H9 (cell line): ENCODE measurements around the gene COLQ. TPM values are rescaled to one million over a fixed set of nuclear protein-coding genes. Genes with fewer than 3 reads are reported as not detected.
A peak's percentile ranks its signal among the peaks of the same experiment; 100 is the strongest.

Experiments
- DNase-seq: peaks from one replicate; pipeline ENCODE4 v3.0.0-alpha.2; 2017
- H2AFZ ChIP-seq: one replicate; pipeline ENCODE4 v1.6.1; 2013; ENCODE audit warnings: mild to moderate bottlenecking, low read length, control low read depth, moderate library complexity
- H2AK5ac ChIP-seq: 2 replicates; pipeline ENCODE4 v1.6.1; 2013; ENCODE audit warnings: low read length, control low read depth, mixed read lengths; ENCODE audit not compliant: insufficient read length
- H2BK120ac ChIP-seq: one replicate; pipeline ENCODE4 v1.6.1; 2013; ENCODE audit warnings: low read depth, mild to moderate bottlenecking, low read length, control low read depth, inconsistent platforms; ENCODE audit not compliant: poor library complexity, severe bottlenecking
- H2BK12ac ChIP-seq: 2 replicates; pipeline ENCODE4 v1.6.1; 2013; ENCODE audit warnings: low read length, control low read depth, mixed read lengths, low read depth; ENCODE audit not compliant: insufficient read length
- H2BK15ac ChIP-seq: 2 replicates; pipeline ENCODE4 v1.6.1; 2013; ENCODE audit warnings: low read depth, low read length, control low read depth
- H2BK20ac ChIP-seq: one replicate; pipeline ENCODE4 v1.6.1; 2013; ENCODE audit warnings: low read depth, mild to moderate bottlenecking, low read length, control low read depth, inconsistent platforms; ENCODE audit not compliant: poor library complexity, severe bottlenecking
- H2BK5ac ChIP-seq: 2 replicates; pipeline ENCODE4 v1.6.1; 2013; ENCODE audit warnings: low read length, control low read depth, mixed read lengths; ENCODE audit not compliant: insufficient read length
- H3K14ac ChIP-seq: 2 replicates; pipeline ENCODE4 v1.6.1; 2013; ENCODE audit warnings: low read length, control low read depth; ENCODE audit not compliant: insufficient read depth
- H3K18ac ChIP-seq: 2 replicates; pipeline ENCODE4 v1.6.1; 2013; ENCODE audit warnings: low read depth, mild to moderate bottlenecking, mixed read lengths, low read length, control low read depth; ENCODE audit not compliant: insufficient read length
- H3K23ac ChIP-seq: 2 replicates; pipeline ENCODE4 v1.6.1; 2013; ENCODE audit warnings: low read length, control low read depth, mixed read lengths, low read depth; ENCODE audit not compliant: insufficient read length
- H3K23me2 ChIP-seq: 2 replicates; pipeline ENCODE4 v1.6.1; 2013; ENCODE audit warnings: low read depth, mild to moderate bottlenecking, mixed read lengths, low read length, control low read depth; ENCODE audit not compliant: insufficient read length, poor library complexity, severe bottlenecking
- H3K27ac ChIP-seq: 2 replicates; pipeline ENCODE4 v1.5.1; 2013; ENCODE audit warnings: low read length, control low read depth, mixed read lengths, low read depth; ENCODE audit not compliant: insufficient read length
- H3K27me3 ChIP-seq: 2 replicates; pipeline ENCODE4 v1.6.1; 2013; ENCODE audit warnings: low read length, control low read depth, inconsistent platforms; ENCODE audit not compliant: insufficient read depth
- H3K4ac ChIP-seq: 2 replicates; pipeline ENCODE4 v1.6.1; 2013; ENCODE audit warnings: low read depth, mild to moderate bottlenecking, control low read depth, inconsistent platforms, low read length, moderate library complexity
- H3K4me1 ChIP-seq: 2 replicates; pipeline ENCODE4 v1.6.1; 2013; ENCODE audit warnings: low read length, control low read depth, inconsistent platforms; ENCODE audit not compliant: insufficient read depth
- H3K4me2 ChIP-seq: 2 replicates; pipeline ENCODE4 v1.6.1; 2013; ENCODE audit warnings: low read length, control low read depth, mixed read lengths; ENCODE audit not compliant: insufficient read length, insufficient read depth
- H3K56ac ChIP-seq: 2 replicates; pipeline ENCODE4 v1.6.1; 2013; ENCODE audit warnings: low read depth, mild to moderate bottlenecking, mixed read lengths, low read length, control low read depth; ENCODE audit not compliant: insufficient read length
- H3K79me1 ChIP-seq: 2 replicates; pipeline ENCODE4 v1.6.1; 2013; ENCODE audit warnings: low read depth, mild to moderate bottlenecking, moderate library complexity, low read length, control low read depth, inconsistent platforms; ENCODE audit not compliant: insufficient read depth, poor library complexity, severe bottlenecking
- H3K79me2 ChIP-seq: 2 replicates; pipeline ENCODE4 v1.6.1; 2013; ENCODE audit warnings: low read length, control low read depth, inconsistent platforms; ENCODE audit not compliant: insufficient read depth
- H3K9ac ChIP-seq: 2 replicates; pipeline ENCODE4 v1.6.1; 2013; ENCODE audit warnings: low read length, control low read depth, mixed read lengths; ENCODE audit not compliant: insufficient read length; ENCODE audit errors: extremely low read depth
- H3K9me3 ChIP-seq: one replicate; pipeline ENCODE4 v1.6.1; 2013; ENCODE audit warnings: low read depth, low read length, inconsistent platforms; ENCODE audit not compliant: control insufficient read depth
- H3T11ph ChIP-seq: one replicate; pipeline ENCODE4 v1.6.1; 2013; ENCODE audit warnings: mild to moderate bottlenecking, low read length, control low read depth, inconsistent platforms
- H4K20me1 ChIP-seq: one replicate; pipeline ENCODE4 v1.6.1; 2013; ENCODE audit not compliant: control insufficient read depth, insufficient read length, insufficient read depth
- H4K5ac ChIP-seq: 2 replicates; pipeline ENCODE4 v1.6.1; 2013; ENCODE audit warnings: low read depth, mild to moderate bottlenecking, mixed read lengths, low read length, control low read depth; ENCODE audit not compliant: insufficient read length
- H4K8ac ChIP-seq: replicated peaks from 2 replicates; pipeline ENCODE4 v1.6.1; 2013; ENCODE audit warnings: low read length, control low read depth, mixed read lengths, low read depth; ENCODE audit not compliant: insufficient read length
- H4K91ac ChIP-seq: 2 replicates; pipeline ENCODE4 v1.6.1; 2013; ENCODE audit warnings: low read depth, mild to moderate bottlenecking, moderate library complexity, mixed read lengths, low read length, control low read depth; ENCODE audit not compliant: insufficient read length
- H3K27ac Mint-ChIP-seq, 3 experiments: 2 replicates in 2 of 3; 3 replicates in 1 of 3; pipeline ENCODE4 v1.8.0; 2020 to 2021; ENCODE audit warnings: mixed read lengths in 3 of 3, mild to moderate bottlenecking in 1 of 3, moderate library complexity in 1 of 3
- H3K27me3 Mint-ChIP-seq: 2 replicates; pipeline ENCODE4 v1.8.0; 2021; ENCODE audit warnings: low read depth, mild to moderate bottlenecking, moderate library complexity, mixed read lengths
- H3K36me3 Mint-ChIP-seq, 3 experiments: 2 replicates in 2 of 3; 3 replicates in 1 of 3; pipeline ENCODE4 v1.8.0; 2020 to 2021; ENCODE audit warnings: low read depth in 3 of 3, mixed read lengths in 3 of 3; ENCODE audit not compliant: insufficient read depth in 1 of 3
- H3K4me1 Mint-ChIP-seq, 2 experiments: 2 replicates each; pipeline ENCODE4 v1.8.0; 2020; ENCODE audit warnings: mixed read lengths in 2 of 2
- H3K4me3 Mint-ChIP-seq, 2 experiments: 2 replicates in 1 of 2; 3 replicates in 1 of 2; pipeline ENCODE4 v1.8.0; 2020 to 2021; ENCODE audit warnings: mild to moderate bottlenecking in 2 of 2, mixed read lengths in 2 of 2, moderate library complexity in 1 of 2
- H3K9me3 Mint-ChIP-seq, 2 experiments: 2 replicates in 1 of 2; 3 replicates in 1 of 2; pipeline ENCODE4 v1.8.0; 2020; ENCODE audit warnings: mild to moderate bottlenecking in 2 of 2, mixed read lengths in 2 of 2, moderate library complexity in 1 of 2
- CTCF ChIP-seq: fragments of 200-600 bp; sonication (generic); conservative IDR thresholded peaks from 3 replicates; pipeline ENCODE4 v1.8.0; 2021; ENCODE audit warnings: antibody characterized with exemption, mild to moderate bottlenecking
- WGBS: extraction: QIAGEN DNeasy Blood & Tissue Kit; methylation state at CpG from one replicate; pipeline ENCODE4 v1.1.7; 2013; ENCODE audit warnings: missing lambda C conversion rate, low lambda C conversion rate, mixed read lengths; ENCODE audit not compliant: insufficient read length; ENCODE audit errors: extremely low coverage; 5-methylcytosine and 5-hydroxymethylcytosine counted together
- total RNA-seq: library from RNA; stranded (reverse); gene quantifications from 2 replicates; pipeline ENCODE4 v1.2.1, GENCODE V29; 2021

COLQ gene
- total RNA-seq, 1 experiment from 2014 or later = 0.61 TPM

GRCh38 chr3:15452961-15453360 is 68.5 kb downstream of the COLQ start:
- Mint-ChIP-seq H3K27me3 (no peaks in the 10 kb centered on the region; the same call in 1 of the 2 replicates), H3K9me3 (no peaks in the 10 kb centered on the region), H3K27ac (peak overlapping the region in 1 of 3 experiments; percentile 40; a peak in 1 of 7 replicates), H3K4me1 (peaks cover 3% of the 10 kb centered on the region in 2 experiments; a peak in 1 of 4 replicates), H3K4me3 (no peak overlapping the region), H3K36me3 (no peaks in the 10 kb centered on the region)
- TF ChIP-seq CTCF = no peak
- no peaks in the 10 kb centered on the region for H3K79me1 ChIP-seq
- H3K23me2 ChIP-seq = no peaks in the 10 kb centered on the region
- H2BK20ac ChIP-seq = no peak overlapping the region
- H2BK15ac ChIP-seq = no peak overlapping the region
- no peaks in the 10 kb centered on the region for H3K27me3 ChIP-seq
- H3K4me2 ChIP-seq = no peak overlapping the region
- H2BK12ac ChIP-seq = no peak overlapping the region
- H3K4ac ChIP-seq = no peak overlapping the region
- no peak overlapping the region for H2BK120ac ChIP-seq
- no peak overlapping the region for H3T11ph ChIP-seq
- no peaks in the 10 kb centered on the region for H4K20me1 ChIP-seq
- H3K56ac ChIP-seq = no peak overlapping the region
- no peaks in the 10 kb centered on the region for H3K4me1 ChIP-seq
- H4K5ac ChIP-seq = no peak overlapping the region
- no peak overlapping the region for H2AFZ ChIP-seq
- no peak overlapping the region for H3K14ac ChIP-seq
- H3K23ac ChIP-seq = no peak overlapping the region
- no peak overlapping the region for H4K91ac ChIP-seq
- H2BK5ac ChIP-seq = no peak overlapping the region
- H3K79me2 ChIP-seq = no peaks in the 10 kb centered on the region
- no CpG with 5 or more reads among the region's 5 CpGs for WGBS
- H4K8ac ChIP-seq = no peak overlapping the region
- no peak overlapping the region for H3K18ac ChIP-seq
- H2AK5ac ChIP-seq = no peak overlapping the region
- no peaks in the 10 kb centered on the region for H3K9me3 ChIP-seq
- no peak overlapping the region for H3K27ac ChIP-seq
- no peak for DNase-seq
- H3K9ac ChIP-seq = no peak overlapping the region
